ENCODE measurements around the gene BEAN1. TPM values are rescaled to one million over a fixed set of nuclear protein-coding genes. Genes with fewer than 3 reads are reported as not detected.
A peak's percentile ranks its signal among the peaks of the same experiment; 100 is the strongest.

BEAN1 gene
- total and polyA plus RNA-seq, 9 of the 15 experiments (the other 6 are each of a cell fraction or from before 2014, with no cell fraction given): not detected

DNA sequence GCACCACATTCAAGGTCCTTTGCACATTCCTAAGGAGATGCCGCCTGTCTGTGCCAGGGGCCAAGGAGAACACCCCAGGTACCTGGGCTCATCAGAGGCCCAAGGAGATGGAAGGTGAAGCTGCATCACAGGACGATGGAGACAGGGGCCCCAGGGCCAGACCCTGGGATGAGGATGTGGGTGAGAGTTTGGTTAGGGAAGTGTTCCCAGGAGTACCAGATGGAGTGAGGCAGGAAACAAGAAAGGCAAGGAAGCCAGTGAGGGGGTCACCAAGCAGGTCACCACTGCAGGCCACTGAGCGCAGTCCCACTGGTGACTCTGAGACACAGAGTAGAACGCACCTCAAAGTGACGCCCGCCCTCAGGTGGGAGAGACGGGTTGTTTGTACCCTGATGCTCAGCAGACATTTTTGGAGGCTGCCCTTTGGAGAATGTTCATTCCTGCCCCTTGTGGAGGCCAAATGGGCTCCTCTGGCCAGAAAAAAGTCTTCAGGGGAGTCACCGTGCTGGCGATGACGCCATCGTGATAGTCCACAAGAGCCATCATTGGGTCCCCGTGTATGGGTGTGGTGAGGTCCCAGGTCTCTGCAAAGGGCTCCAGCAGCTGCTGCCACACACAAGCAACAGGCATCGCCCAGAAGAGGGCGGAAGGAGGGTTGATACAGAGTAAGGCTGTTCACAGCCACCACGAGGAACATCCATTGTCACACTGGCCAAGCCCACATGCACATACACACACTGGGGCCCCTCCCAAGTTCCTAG, 57.5 kb downstream of the BEAN1 start (continued):
- TF ChIP-seq, protein P1, sequence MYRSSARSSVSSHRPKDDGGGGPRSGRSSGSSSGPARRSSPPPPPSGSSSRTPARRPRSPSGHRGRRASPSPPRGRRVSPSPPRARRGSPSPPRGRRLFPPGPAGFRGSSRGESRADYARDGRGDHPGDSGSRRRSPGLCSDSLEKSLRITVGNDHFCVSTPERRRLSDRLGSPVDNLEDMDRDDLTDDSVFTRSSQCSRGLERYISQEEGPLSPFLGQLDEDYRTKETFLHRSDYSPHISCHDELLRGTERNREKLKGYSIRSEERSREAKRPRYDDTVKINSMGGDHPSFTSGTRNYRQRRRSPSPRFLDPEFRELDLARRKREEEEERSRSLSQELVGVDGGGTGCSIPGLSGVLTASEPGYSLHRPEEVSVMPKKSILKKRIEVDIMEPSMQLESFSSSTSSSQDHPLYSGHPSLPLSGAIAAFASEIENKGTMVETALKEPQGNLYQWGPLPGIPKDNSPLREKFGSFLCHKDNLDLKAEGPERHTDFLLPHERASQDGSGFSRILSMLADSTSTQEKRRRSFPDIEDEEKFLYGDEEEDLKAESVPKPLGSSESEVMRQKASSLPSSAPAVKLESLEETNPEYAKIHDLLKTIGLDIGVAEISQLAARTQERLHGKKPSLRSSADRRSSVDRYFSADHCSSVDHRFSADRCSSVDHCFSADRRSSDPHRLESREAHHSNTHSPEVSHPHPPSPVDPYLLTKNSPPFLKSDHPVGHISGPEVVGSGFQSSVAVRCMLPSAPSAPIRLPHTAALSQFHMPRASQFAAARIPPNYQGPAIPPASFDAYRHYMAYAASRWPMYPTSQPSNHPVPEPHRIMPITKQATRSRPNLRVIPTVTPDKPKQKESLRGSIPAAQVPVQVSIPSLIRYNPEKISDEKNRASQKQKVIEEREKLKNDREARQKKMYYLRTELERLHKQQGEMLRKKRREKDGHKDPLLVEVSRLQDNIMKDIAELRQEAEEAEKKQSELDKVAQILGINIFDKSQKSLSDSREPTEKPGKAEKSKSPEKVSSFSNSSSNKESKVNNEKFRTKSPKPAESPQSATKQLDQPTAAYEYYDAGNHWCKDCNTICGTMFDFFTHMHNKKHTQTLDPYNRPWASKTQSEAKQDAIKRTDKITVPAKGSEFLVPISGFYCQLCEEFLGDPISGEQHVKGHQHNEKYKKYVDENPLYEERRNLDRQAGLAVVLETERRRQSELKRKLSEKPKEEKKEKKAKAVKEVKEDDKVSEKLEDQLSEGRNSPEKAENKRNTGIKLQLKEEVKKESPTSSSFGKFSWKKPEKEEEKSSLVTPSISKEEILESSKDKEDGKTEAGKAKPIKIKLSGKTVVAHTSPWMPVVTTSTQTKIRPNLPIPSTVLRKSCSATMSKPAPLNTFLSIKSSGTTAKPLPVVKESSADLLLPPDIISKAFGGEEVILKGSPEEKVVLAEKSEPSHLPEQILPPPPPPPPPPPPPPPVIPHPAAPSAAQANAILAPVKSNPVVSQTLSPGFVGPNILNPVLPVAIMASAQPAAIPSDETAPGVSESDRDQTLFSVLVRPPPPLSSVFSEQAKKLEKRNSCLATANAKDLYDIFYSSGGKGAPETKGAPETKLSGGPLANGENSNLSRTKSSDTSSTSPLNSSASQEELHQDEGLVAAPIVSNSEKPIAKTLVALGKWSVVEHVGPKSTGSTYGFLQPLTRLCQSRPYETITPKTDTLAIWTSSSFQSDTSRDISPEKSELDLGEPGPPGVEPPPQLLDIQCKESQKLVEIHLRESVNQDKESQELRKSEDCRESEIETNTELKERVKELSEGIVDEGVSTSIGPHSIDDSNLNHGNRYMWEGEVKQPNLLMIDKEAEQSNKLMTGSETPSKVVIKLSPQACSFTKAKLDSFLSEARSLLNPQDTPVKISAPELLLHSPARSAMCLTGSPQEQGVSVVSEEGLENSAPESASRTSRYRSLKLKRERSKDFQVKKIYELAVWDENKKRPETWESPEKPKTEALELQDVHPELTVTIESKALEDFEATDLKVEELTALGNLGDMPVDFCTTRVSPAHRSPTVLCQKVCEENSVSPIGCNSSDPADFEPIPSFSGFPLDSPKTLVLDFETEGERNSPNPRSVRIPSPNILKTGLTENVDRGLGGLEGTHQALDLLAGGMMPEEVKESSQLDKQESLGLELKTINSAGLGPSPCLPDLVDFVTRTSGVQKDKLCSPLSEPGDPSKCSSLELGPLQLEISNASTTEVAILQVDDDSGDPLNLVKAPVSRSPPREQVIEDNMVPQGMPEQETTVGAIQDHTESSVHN (IDR thresholded peaks at IDR 0.05; ENCODE audit: borderline replicate concordance in 1 of 2, low read depth in 1 of 2): no peak
- TF ChIP-seq PRPF4 (IDR thresholded peaks at IDR 0.05; ENCODE audit: insufficient read depth, low read depth, low read length, poor library complexity, severe bottlenecking) (no peak), RBM25 (IDR thresholded peaks at IDR 0.05; ENCODE audit: low read depth, low read length, severe bottlenecking) (no peak), ZC3H8 (IDR thresholded peaks at IDR 0.05) (no peak), SMARCE1 (IDR thresholded peaks at IDR 0.05) (no peak), TAL1 (IDR thresholded peaks at IDR 0.05) (no peak), ZNF668 (CRISPR knock-in tag; IDR thresholded peaks at IDR 0.05) (no peak), RB1 (IDR thresholded peaks at IDR 0.05; ENCODE audit: low read depth) (no peak), CBX5 (IDR thresholded peaks at IDR 0.05; ENCODE audit: borderline replicate concordance, low read depth) (no peak)
- TF ChIP-seq, protein P2, sequence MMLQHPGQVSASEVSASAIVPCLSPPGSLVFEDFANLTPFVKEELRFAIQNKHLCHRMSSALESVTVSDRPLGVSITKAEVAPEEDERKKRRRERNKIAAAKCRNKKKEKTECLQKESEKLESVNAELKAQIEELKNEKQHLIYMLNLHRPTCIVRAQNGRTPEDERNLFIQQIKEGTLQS (IDR thresholded peaks at IDR 0.05): 0 out of 2 replicates have a peak, but pooled peaks have one; percentile 38
- TF ChIP-seq, protein P2 (CRISPR knock-in tag; conservative IDR thresholded peaks at IDR 0.05): no peak

Measured in K562 (cell line).